SU-DHL-6 (cell line): ENCODE data around the gene PDE4D.

ENCODE experiments used
- H2AFZ ChIP-seq: fragments of 200-600 bp; sonication (generic); 2 replicates; pipeline ENCODE4 v1.6.1; 2014; ENCODE audit warnings: low read depth, mild to moderate bottlenecking, moderate library complexity, mixed read lengths, antibody characterized with exemption, low read length; ENCODE audit not compliant: severe bottlenecking
- H3F3A ChIP-seq: fragments of 200-600 bp; shearing (Covaris generic); 2 replicates; pipeline ENCODE4 v1.6.0; 2016; ENCODE audit warnings: antibody characterized with exemption, mild to moderate bottlenecking; ENCODE audit not compliant: insufficient read depth
- H3K27ac ChIP-seq: fragments of 200-600 bp; sonication (generic); 2 replicates; pipeline ENCODE4 v1.5.1; 2016; ENCODE audit warnings: low read depth, mild to moderate bottlenecking, low read length, moderate library complexity, mixed read lengths
- H3K27me3 ChIP-seq: fragments of 200-600 bp; sonication (generic), shearing (Covaris generic); 2 replicates; pipeline ENCODE4 v1.6.0; 2014; ENCODE audit warnings: mild to moderate bottlenecking, low read length
- H3K36me3 ChIP-seq: fragments of 200-600 bp; sonication (generic); 2 replicates; pipeline ENCODE4 v1.6.1; 2014; ENCODE audit warnings: mild to moderate bottlenecking, low read length, mixed read lengths
- H3K4me2 ChIP-seq: fragments of 300-600, 200-600 bp; shearing (Covaris generic), sonication (generic); 2 replicates; pipeline ENCODE4 v1.6.0; 2014; ENCODE audit warnings: low read length, low read depth, mild to moderate bottlenecking; ENCODE audit not compliant: poor library complexity, severe bottlenecking
- H3K4me3 ChIP-seq: fragments of 200-600 bp; sonication (generic); 2 replicates; pipeline ENCODE4 v1.5.1; 2014; ENCODE audit warnings: antibody characterized with exemption, low read length, mild to moderate bottlenecking, mixed read lengths; ENCODE audit not compliant: insufficient read depth, poor library complexity, severe bottlenecking
- H3K79me2 ChIP-seq: fragments of 200-600 bp; sonication (generic); 2 replicates; pipeline ENCODE4 v1.6.1; 2014; ENCODE audit warnings: mild to moderate bottlenecking, low read length, moderate library complexity; ENCODE audit not compliant: insufficient read depth
- H3K9ac ChIP-seq: fragments of 200-600 bp; sonication (generic); 2 replicates; pipeline ENCODE4 v1.7.0; 2014; ENCODE audit warnings: mild to moderate bottlenecking, low read length
- H3K9me2 ChIP-seq: fragments of 200-600 bp; sonication (generic); replicated peaks from 2 replicates; pipeline ENCODE4 v1.6.1; 2014; ENCODE audit warnings: low read length; ENCODE audit not compliant: insufficient read depth
- H3K9me3 ChIP-seq: fragments of 200-600 bp; sonication (generic); 2 replicates; pipeline ENCODE4 v1.6.1; 2014; ENCODE audit warnings: low read length, mixed read lengths; ENCODE audit not compliant: insufficient read depth
- H4K20me1 ChIP-seq: fragments of 200-600 bp; sonication (generic); 2 replicates; pipeline ENCODE4 v1.6.1; 2014; ENCODE audit warnings: low read depth, mild to moderate bottlenecking, antibody characterized with exemption, low read length, moderate library complexity, mixed read lengths
- EZH2phosphoT487 ChIP-seq: fragments of 200-600 bp; sonication (generic), shearing (Covaris generic); conservative IDR thresholded peaks from 2 replicates; pipeline ENCODE4 v1.6.1; 2018; ENCODE audit warnings: mild to moderate bottlenecking, antibody characterized with exemption, low read length, moderate library complexity, mixed read lengths
- TF ChIP-seq, protein P1 (sequence below): fragments of 200-600 bp; sonication (generic); IDR thresholded peaks from one replicate; pipeline ENCODE4 v1.5.1; 2017; ENCODE audit warnings: antibody characterized with exemption, mild to moderate bottlenecking, low read length, moderate library complexity; ENCODE audit not compliant: insufficient read depth, poor library complexity, severe bottlenecking

Gene PDE4D

DNA sequence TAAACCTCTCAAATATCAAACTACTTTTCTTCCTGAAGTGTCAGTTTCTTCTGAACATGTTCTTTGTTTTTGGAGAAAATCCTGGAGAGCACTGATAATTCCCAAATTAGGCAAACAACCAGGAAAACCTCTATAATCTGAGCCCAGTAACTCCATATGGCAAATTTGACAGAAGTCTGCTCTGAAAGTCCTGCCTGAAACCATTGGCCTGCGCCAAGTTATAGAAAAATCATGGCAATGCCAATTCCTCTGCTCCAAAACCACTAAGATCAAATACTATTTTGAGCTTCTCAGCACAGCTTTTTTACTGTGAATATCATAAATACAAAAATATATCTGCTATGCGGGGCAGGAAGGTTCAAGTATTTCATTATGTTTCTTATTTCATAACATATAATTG is 45.9 kb downstream of the PDE4D start:
- H4K20me1 ChIP-seq = no peaks in the 10 kb centered on the region
- H3K27me3 ChIP-seq = no peaks in the 10 kb centered on the region
- TF ChIP-seq EZH2phosphoT487 = no peak
- no peaks in the 10 kb centered on the region for H3K36me3 ChIP-seq
- H3K9me3 ChIP-seq = no peaks in the 10 kb centered on the region
- no peak overlapping the region for H3K4me3 ChIP-seq
- no peak overlapping the region for H3K4me2 ChIP-seq
- no peaks in the 10 kb centered on the region for H3F3A ChIP-seq
- H3K27ac ChIP-seq = no peak overlapping the region
- no peaks in the 10 kb centered on the region for H3K79me2 ChIP-seq
- no peaks in the 10 kb centered on the region for H3K9me2 ChIP-seq
- no peak overlapping the region for H3K9ac ChIP-seq
- H2AFZ ChIP-seq = no peak overlapping the region

DNA sequence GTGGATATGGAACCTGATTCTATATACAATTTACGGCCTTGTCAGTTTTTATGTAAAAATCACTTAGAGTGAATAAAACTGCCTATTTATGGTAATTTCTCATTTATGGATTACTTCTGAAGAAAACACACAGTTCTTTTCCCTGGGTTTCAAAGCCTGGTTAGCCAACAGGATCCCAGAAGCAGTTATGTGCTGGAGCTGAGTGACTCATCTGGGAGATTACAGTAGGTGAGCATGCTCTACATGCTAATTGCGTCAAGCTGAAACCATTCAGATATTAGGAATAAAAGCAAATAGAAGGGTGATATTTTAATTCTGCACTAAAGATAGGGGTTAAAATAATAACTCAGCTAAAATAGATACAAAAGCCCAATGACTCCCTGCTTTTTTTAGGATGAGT is 47.8 kb downstream of the PDE4D start:
- H3K9ac ChIP-seq = no peak overlapping the region
- no peak for TF ChIP-seq EZH2phosphoT487
- TF ChIP-seq, protein P1, sequence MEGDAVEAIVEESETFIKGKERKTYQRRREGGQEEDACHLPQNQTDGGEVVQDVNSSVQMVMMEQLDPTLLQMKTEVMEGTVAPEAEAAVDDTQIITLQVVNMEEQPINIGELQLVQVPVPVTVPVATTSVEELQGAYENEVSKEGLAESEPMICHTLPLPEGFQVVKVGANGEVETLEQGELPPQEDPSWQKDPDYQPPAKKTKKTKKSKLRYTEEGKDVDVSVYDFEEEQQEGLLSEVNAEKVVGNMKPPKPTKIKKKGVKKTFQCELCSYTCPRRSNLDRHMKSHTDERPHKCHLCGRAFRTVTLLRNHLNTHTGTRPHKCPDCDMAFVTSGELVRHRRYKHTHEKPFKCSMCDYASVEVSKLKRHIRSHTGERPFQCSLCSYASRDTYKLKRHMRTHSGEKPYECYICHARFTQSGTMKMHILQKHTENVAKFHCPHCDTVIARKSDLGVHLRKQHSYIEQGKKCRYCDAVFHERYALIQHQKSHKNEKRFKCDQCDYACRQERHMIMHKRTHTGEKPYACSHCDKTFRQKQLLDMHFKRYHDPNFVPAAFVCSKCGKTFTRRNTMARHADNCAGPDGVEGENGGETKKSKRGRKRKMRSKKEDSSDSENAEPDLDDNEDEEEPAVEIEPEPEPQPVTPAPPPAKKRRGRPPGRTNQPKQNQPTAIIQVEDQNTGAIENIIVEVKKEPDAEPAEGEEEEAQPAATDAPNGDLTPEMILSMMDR = no peak
- no peaks in the 10 kb centered on the region for H3F3A ChIP-seq
- H3K9me2 ChIP-seq = no peaks in the 10 kb centered on the region
- H3K4me3 ChIP-seq = no peak overlapping the region
- H4K20me1 ChIP-seq = no peaks in the 10 kb centered on the region
- H3K27me3 ChIP-seq = no peaks in the 10 kb centered on the region
- H2AFZ ChIP-seq = no peak overlapping the region
- H3K79me2 ChIP-seq = no peaks in the 10 kb centered on the region
- H3K36me3 ChIP-seq = no peaks in the 10 kb centered on the region
- H3K9me3 ChIP-seq = no peaks in the 10 kb centered on the region
- H3K4me2 ChIP-seq = no peak overlapping the region
- no peak overlapping the region for H3K27ac ChIP-seq

GRCh38 chr5:59843511-59844213 is 49.9 kb downstream of the PDE4D start:
- Histone ChIP-seq H3K4me3 (no peak overlapping the region), H2AFZ (no peak overlapping the region), H3F3A (no peaks in the 10 kb centered on the region), H3K9me3 (no peaks in the 10 kb centered on the region), H3K27ac (no peak overlapping the region), H3K4me2 (no peak overlapping the region), H3K27me3 (no peaks in the 10 kb centered on the region), H3K9me2 (no peaks in the 10 kb centered on the region), H3K79me2 (no peaks in the 10 kb centered on the region), H3K9ac (no peak overlapping the region), H4K20me1 (no peaks in the 10 kb centered on the region), H3K36me3 (no peaks in the 10 kb centered on the region)
- TF ChIP-seq EZH2phosphoT487 = no peak
- TF ChIP-seq, protein P1 = no peak

GRCh38 chr5:59842999-59843398 is 50.5 kb downstream of the PDE4D start:
- Histone ChIP-seq H3K36me3 (no peaks in the 10 kb centered on the region), H3K27ac (no peak overlapping the region), H3K9ac (no peak overlapping the region), H4K20me1 (no peaks in the 10 kb centered on the region), H3K4me3 (no peak overlapping the region), H3F3A (no peaks in the 10 kb centered on the region), H3K27me3 (no peaks in the 10 kb centered on the region), H3K9me3 (no peaks in the 10 kb centered on the region), H3K79me2 (no peaks in the 10 kb centered on the region), H2AFZ (no peak overlapping the region), H3K4me2 (no peak overlapping the region), H3K9me2 (no peaks in the 10 kb centered on the region)
- TF ChIP-seq EZH2phosphoT487 = no peak
- TF ChIP-seq, protein P1 = no peak
